ENCODE measurements around the gene STK10. TPM values are rescaled to one million over a fixed set of nuclear protein-coding genes. Genes with fewer than 3 reads are reported as not detected.

Gene STK10
- total and polyA plus RNA-seq, 8 donors = 6.6 to 86.6 (median 14.8) TPM

GRCh38 chr5:172002310-172002709 is 185.7 kb downstream of the STK10 start:
- Histone ChIP-seq H3K9me3 (no peaks in the 10 kb centered on the region), H3K4me1 (peaks cover 42 to 85% (median 66%) of the 10 kb centered on the region in 4 donors), H3K4me3 (no peak overlapping the region), H3K36me3 (no peaks in the 10 kb centered on the region), H3K27me3 (no peaks in the 10 kb centered on the region), H3K27ac (peak overlapping the region in 4 of 5 donors; percentile 61 to 100 (median 98))
- DNase-seq = peak in 1 of 2 donors; percentile 50
- 18 to 29% (median 22%) methylated on average over 2 of the region's 2 CpGs for WGBS, 5 donors
- TF ChIP-seq CTCF (IDR thresholded peaks at IDR 0.05) = no peak
- TF ChIP-seq POLR2AphosphoS5 (IDR thresholded peaks at IDR 0.05) = no peak
- no peak for TF ChIP-seq EP300 (IDR thresholded peaks at IDR 0.05)
- intact Hi-C loops (cut with DNase I; ENCODE audit: low total_unique reads) = no loop called here

GRCh38 chr5:171999877-172000276 is 188.1 kb downstream of the STK10 start:
- Histone ChIP-seq H3K36me3 (peaks cover 0 to 14% (median 8%) of the 10 kb centered on the region in 4 donors), H3K4me3 (no peak overlapping the region), H3K27ac (peak overlapping the region in 3 of 5 donors; percentile 13 to 100 (median 28)), H3K9me3 (no peaks in the 10 kb centered on the region), H3K4me1 (peaks cover 53 to 98% (median 83%) of the 10 kb centered on the region in 4 donors), H3K27me3 (no peaks in the 10 kb centered on the region)
- TF ChIP-seq EP300 (IDR thresholded peaks at IDR 0.05) (no peak), CTCF (IDR thresholded peaks at IDR 0.05) (no peak), POLR2AphosphoS5 (IDR thresholded peaks at IDR 0.05) (no peak)
- intact Hi-C loops (cut with DNase I; ENCODE audit: low total_unique reads) = no loop called here
- no peak for DNase-seq
- 33 to 65% (median 57%) methylated on average over 5 of the region's 5 CpGs for WGBS, 5 donors

- Histone ChIP-seq H3K9me3 (no peaks in the 10 kb centered on the region), H3K36me3 (peaks cover 0 to 22% (median 10%) of the 10 kb centered on the region in 4 donors), H3K4me1 (peaks cover 51 to 96% (median 82%) of the 10 kb centered on the region in 4 donors), H3K27me3 (no peaks in the 10 kb centered on the region), H3K4me3 (no peak overlapping the region), H3K27ac (peak overlapping the region in 1 of 5 donors; percentile 100)
- 84 to 90% (median 86%) methylated on average over 2 of the region's 2 CpGs for WGBS, 5 donors
- TF ChIP-seq CTCF (IDR thresholded peaks at IDR 0.05) = no peak
- TF ChIP-seq EP300 (IDR thresholded peaks at IDR 0.05) = no peak
- no peak for TF ChIP-seq POLR2A (IDR thresholded peaks at IDR 0.05)
- TF ChIP-seq POLR2AphosphoS5 (IDR thresholded peaks at IDR 0.05) = no peak
- intact Hi-C loops (cut with DNase I; ENCODE audit: low total_unique reads) = no loop called here
- DNase-seq = no peak
Observed at GRCh38 chr5:171999100-171999499, 188.9 kb downstream of the STK10 start.

GRCh38 chr5:171997011-171997410 is 191.0 kb downstream of the STK10 start:
- Histone ChIP-seq H3K27me3 (no peaks in the 10 kb centered on the region), H3K4me1 (peaks cover 43 to 94% (median 77%) of the 10 kb centered on the region in 4 donors), H3K4me3 (no peak overlapping the region), H3K9me3 (no peaks in the 10 kb centered on the region), H3K27ac (no peak overlapping the region), H3K36me3 (peaks cover 0 to 25% (median 13%) of the 10 kb centered on the region in 4 donors)
- WGBS, 5 donors = 59 to 65% (median 62%) methylated on average over 3 of the region's 3 CpGs
- no peak for DNase-seq
- intact Hi-C loops (cut with DNase I; ENCODE audit: low total_unique reads) = no loop called here
- TF ChIP-seq EP300 (IDR thresholded peaks at IDR 0.05) (no peak), POLR2A (IDR thresholded peaks at IDR 0.05) (no peak), POLR2AphosphoS5 (IDR thresholded peaks at IDR 0.05) (no peak), CTCF (IDR thresholded peaks at IDR 0.05) (no peak)

Data from stomach (tissue), 9 donors.